ENCODE measurements around the gene BMP8A. TPM values are rescaled to one million over a fixed set of nuclear protein-coding genes. Genes with fewer than 3 reads are reported as not detected.
"Not testable (repeated sequence)": the region's sequence is repeated elsewhere in the genome, so short reads cannot be mapped to it uniquely, and the experiment has no call there.

BMP8A gene
- polyA plus RNA-seq, 1 donor from 2014 or later: not detected

DNA sequence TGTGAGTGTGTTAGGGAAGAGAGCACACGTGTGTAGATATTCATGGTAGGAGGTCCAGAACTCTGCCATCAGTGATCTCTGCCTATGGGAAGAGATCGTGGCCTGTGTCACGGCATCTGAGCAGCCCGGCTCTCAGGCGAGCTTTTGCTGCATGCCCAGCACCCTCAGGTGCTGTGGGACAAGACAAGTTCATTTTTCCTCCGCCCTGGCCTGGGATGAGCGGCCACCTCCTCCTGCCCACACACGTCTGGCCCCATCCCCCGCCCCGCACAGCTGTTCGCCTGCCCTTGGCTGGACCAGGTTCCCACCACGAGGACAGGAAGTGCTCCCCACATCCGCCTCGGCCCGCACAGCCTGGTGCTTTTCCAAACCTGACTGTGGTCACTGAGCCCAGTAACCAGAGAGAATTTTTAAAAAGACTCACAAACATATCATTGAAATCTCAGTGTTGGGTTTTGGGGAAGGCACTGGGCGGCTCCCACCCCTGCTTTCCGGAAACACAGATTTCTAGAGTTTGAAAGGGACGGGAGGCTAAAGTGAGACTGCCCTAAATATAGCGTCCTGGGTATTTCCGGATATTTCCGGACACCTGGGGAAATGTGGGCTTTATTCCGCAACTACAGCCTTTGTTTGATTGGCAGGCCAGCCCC, 18.0 kb downstream of the BMP8A start:
- Histone ChIP-seq H3K27me3 (ENCODE audit: insufficient read depth, low read depth, low read length) (peaks cover under 1% of the 10 kb centered on the region), H4K20me1 (ENCODE audit: insufficient read depth) (no peaks in the 10 kb centered on the region), H3K36me3 (ENCODE audit: insufficient read depth, low read length) (no peaks in the 10 kb centered on the region), H3K9me3 (ENCODE audit: low read length) (no peaks in the 10 kb centered on the region), H2AFZ (ENCODE audit: low read depth, low read length) (no peak overlapping the region), H3F3A (ENCODE audit: insufficient read depth, low read length, poor library complexity, severe bottlenecking) (no peaks in the 10 kb centered on the region), H3K4me3 (ENCODE audit: low read length) (no peak overlapping the region), H3K79me2 (replicated peaks; ENCODE audit: insufficient read depth, low read length) (no peaks in the 10 kb centered on the region), H3K9ac (ENCODE audit: low read length) (no peak overlapping the region), H3K27ac (ENCODE audit: low read length) (no peak overlapping the region), H3K4me2 (ENCODE audit: low read length) (no peak overlapping the region), H3K9me2 (ENCODE audit: insufficient read depth, low read length) (no peaks in the 10 kb centered on the region)
- TF ChIP-seq CTCF (IDR thresholded peaks at IDR 0.05; ENCODE audit: poor library complexity, severe bottlenecking): no peak
- no peak for TF ChIP-seq REST (IDR thresholded peaks at IDR 0.05; ENCODE audit: borderline replicate concordance)
- no peak for TF ChIP-seq EP300 (conservative IDR thresholded peaks at IDR 0.05; ENCODE audit: poor library complexity, severe bottlenecking)
- no peak for TF ChIP-seq RAD21 (conservative IDR thresholded peaks at IDR 0.05)

DNA sequence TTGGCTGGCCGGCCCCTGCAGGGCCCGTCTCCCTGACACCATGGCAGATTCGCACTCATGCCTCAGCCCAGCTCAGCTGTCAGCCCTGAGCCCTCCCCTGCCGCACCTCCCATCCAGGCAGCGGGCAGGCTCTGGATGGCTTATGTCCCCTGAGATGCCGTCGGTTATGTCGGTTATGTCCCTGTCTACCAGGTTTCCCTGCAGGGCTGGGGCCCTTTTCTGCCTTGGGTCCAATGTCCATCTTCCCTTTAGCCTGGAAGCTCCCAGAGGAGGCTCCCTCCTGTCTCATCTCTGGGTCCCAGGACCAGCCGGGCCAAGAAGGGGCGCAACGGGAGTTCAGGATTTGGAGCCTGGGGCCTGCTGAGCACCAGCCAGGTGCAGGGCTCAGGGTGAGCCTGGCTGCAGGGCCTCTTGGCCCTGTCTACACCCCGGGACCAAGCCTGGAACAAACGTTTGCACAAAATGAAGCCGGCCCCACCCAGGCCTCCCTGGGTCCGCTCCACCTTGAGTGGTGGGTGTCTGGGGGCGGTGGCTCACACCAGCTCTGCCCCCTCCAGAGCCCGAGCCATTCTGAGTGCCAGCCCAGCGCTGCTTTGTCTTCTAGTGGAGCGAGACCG, 19.2 kb downstream of the BMP8A start:
- H3K4me3 ChIP-seq (ENCODE audit: low read length); H3K9ac ChIP-seq (ENCODE audit: low read length); H3K36me3 ChIP-seq (ENCODE audit: insufficient read depth, low read length); H3K9me2 ChIP-seq (ENCODE audit: insufficient read depth, low read length); H3K79me2 ChIP-seq (replicated peaks; ENCODE audit: insufficient read depth, low read length); H3K27ac ChIP-seq (ENCODE audit: low read length); H4K20me1 ChIP-seq (ENCODE audit: insufficient read depth); H2AFZ ChIP-seq (ENCODE audit: low read depth, low read length); H3K4me2 ChIP-seq (ENCODE audit: low read length); H3K27me3 ChIP-seq (ENCODE audit: insufficient read depth, low read depth, low read length); H3K9me3 ChIP-seq (ENCODE audit: low read length); H3F3A ChIP-seq (ENCODE audit: insufficient read depth, low read length, poor library complexity, severe bottlenecking): not testable (repeated sequence)

DNA sequence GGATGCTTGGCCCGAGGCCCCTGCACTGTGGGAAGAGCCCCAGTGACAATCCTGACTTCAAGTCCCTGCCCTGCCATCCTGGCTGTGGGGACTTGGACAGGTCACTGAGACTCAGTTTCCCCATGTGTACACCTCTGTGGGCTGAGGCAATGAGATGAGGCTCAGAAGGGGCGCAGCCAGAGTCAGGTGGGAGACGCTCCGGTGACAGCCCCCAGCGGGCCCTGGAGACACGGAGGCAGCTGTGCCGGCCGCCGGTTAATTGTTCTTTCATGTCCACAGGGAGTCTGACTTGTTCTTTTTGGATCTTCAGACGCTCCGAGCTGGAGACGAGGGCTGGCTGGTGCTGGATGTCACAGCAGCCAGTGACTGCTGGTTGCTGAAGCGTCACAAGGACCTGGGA, 20.0 kb downstream of the BMP8A start:
- not testable (repeated sequence) for H3F3A ChIP-seq (ENCODE audit: insufficient read depth, low read length, poor library complexity, severe bottlenecking); H3K36me3 ChIP-seq (ENCODE audit: insufficient read depth, low read length); H3K4me2 ChIP-seq (ENCODE audit: low read length); H3K9me3 ChIP-seq (ENCODE audit: low read length); H3K27me3 ChIP-seq (ENCODE audit: insufficient read depth, low read depth, low read length); H4K20me1 ChIP-seq (ENCODE audit: insufficient read depth); H3K4me3 ChIP-seq (ENCODE audit: low read length); H3K9me2 ChIP-seq (ENCODE audit: insufficient read depth, low read length); H2AFZ ChIP-seq (ENCODE audit: low read depth, low read length); H3K79me2 ChIP-seq (replicated peaks; ENCODE audit: insufficient read depth, low read length); H3K27ac ChIP-seq (ENCODE audit: low read length); H3K9ac ChIP-seq (ENCODE audit: low read length)

DNA sequence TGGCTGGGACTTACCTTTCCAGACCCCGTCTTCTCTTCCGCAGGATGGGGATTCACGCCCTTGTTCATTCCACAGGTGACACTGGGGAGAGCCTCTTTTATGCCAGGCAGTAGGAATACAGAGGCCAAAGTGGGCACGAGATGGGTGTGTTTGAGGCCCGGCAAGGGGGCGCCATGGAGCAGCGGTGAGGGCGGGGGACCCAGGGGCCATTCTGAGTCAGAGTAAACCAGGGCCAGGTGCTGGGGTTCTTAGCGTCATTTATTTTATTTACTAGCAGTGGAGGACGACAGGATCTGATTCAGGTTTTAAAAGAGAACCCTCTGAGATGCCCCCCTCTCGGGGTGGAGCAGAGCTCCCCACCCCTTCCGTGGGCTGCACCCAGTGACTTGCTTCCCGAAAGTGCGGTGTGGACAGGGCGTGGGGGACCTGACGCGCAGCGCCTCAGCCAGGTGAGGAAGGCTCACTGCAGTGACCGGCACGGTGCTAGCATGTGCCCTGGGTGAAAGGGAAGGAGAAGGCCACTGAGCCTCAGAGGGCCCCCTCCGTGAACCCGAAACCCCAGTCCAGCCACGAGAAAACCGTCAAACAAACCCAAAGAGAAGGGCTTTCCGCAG, 20.9 kb downstream of the BMP8A start:
- not testable (repeated sequence) for H3K9me2 ChIP-seq (ENCODE audit: insufficient read depth, low read length); H3K27me3 ChIP-seq (ENCODE audit: insufficient read depth, low read depth, low read length); H3K4me2 ChIP-seq (ENCODE audit: low read length); H3K36me3 ChIP-seq (ENCODE audit: insufficient read depth, low read length); H3K4me3 ChIP-seq (ENCODE audit: low read length); H3K79me2 ChIP-seq (replicated peaks; ENCODE audit: insufficient read depth, low read length); H3F3A ChIP-seq (ENCODE audit: insufficient read depth, low read length, poor library complexity, severe bottlenecking); H2AFZ ChIP-seq (ENCODE audit: low read depth, low read length); H3K9me3 ChIP-seq (ENCODE audit: low read length); H3K9ac ChIP-seq (ENCODE audit: low read length); H4K20me1 ChIP-seq (ENCODE audit: insufficient read depth); H3K27ac ChIP-seq (ENCODE audit: low read length)

DNA sequence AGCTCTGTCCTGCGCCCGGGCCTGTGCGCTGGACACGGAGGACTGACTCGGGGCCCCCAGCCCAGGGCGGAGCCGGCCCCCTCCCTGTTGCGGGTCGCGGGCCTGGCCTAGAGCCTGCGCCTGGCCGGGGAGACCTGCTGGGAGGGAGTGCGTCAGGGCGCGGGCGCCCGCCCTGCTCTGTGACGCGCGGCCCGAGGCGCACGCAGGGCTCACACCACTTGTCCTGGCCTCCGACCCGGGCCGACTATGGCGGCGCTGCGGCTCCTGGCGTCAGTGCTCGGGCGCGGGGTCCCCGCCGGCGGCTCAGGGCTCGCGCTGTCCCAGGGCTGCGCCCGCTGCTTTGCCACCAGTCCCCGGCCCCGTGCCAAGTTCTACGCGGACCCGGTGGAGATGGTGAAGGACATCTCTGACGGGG, 23.3 kb downstream of the BMP8A start:
- H3K9me2 ChIP-seq (ENCODE audit: insufficient read depth, low read length); H3K4me3 ChIP-seq (ENCODE audit: low read length); H3K9ac ChIP-seq (ENCODE audit: low read length); H3K27ac ChIP-seq (ENCODE audit: low read length); H3F3A ChIP-seq (ENCODE audit: insufficient read depth, low read length, poor library complexity, severe bottlenecking); H2AFZ ChIP-seq (ENCODE audit: low read depth, low read length); H3K27me3 ChIP-seq (ENCODE audit: insufficient read depth, low read depth, low read length); H4K20me1 ChIP-seq (ENCODE audit: insufficient read depth); H3K4me2 ChIP-seq (ENCODE audit: low read length); H3K36me3 ChIP-seq (ENCODE audit: insufficient read depth, low read length); H3K9me3 ChIP-seq (ENCODE audit: low read length); H3K79me2 ChIP-seq (replicated peaks; ENCODE audit: insufficient read depth, low read length): not testable (repeated sequence)

All from neural cell (in vitro differentiated cells).